ENCODE results near the gene RGR.

Gene RGR

GRCh38 chr10:84248794-84249193 is 3.9 kb downstream of the RGR start:
- TF ChIP-seq, protein P1, sequence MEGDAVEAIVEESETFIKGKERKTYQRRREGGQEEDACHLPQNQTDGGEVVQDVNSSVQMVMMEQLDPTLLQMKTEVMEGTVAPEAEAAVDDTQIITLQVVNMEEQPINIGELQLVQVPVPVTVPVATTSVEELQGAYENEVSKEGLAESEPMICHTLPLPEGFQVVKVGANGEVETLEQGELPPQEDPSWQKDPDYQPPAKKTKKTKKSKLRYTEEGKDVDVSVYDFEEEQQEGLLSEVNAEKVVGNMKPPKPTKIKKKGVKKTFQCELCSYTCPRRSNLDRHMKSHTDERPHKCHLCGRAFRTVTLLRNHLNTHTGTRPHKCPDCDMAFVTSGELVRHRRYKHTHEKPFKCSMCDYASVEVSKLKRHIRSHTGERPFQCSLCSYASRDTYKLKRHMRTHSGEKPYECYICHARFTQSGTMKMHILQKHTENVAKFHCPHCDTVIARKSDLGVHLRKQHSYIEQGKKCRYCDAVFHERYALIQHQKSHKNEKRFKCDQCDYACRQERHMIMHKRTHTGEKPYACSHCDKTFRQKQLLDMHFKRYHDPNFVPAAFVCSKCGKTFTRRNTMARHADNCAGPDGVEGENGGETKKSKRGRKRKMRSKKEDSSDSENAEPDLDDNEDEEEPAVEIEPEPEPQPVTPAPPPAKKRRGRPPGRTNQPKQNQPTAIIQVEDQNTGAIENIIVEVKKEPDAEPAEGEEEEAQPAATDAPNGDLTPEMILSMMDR (conservative IDR thresholded peaks at IDR 0.05; ENCODE audit: low read depth, low read length): no peak
- H3K4me3 ChIP-seq (ENCODE audit: low read depth, low read length): no peak overlapping the region
- DNase-seq (ENCODE audit: low read depth): no peak

DNA sequence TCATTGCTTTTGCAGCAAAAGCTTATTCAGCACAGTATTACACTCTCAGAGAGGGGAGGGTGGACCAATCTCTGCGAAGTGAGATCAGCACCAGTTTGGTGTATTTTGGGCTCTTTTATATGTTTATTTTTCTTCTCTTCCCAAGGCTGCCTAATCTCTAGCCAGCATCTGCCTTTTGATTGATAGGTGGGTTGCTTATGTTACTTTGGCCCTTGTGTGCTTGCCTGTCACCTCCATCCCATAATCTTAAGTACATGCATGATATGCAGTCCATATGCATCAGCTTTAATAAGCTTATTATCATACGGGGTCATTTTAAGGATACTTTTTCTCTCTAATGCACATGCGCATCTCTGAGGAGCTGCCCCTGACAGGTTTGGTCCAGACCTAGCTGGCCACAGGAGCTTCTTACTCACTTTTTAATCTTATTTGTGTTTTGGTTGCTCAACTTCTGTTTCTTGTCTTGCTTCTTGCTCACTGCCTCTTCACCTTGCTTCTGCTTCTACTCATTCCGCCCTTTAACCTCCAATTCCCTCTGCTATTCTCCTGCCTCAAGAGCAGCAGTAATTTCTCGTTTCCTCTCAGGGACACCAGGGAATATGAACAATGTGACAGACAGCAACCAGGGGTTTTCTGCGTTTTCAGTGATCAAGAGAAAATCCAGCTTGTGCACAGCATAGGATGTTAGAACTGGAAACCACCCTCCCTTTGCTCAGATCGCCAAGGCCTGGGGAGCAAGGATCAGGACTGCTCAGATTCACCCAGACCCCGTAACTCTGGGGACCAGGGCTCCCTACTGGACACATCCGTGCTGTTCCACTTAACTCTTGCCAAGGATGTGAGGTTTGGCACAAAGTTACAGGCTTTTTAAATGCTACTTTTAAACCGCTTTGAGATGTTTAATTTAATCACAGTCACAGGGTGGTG is 10.0 kb downstream of the RGR start:
- TF ChIP-seq, protein P1 (conservative IDR thresholded peaks at IDR 0.05; ENCODE audit: low read depth, low read length): no peak
- DNase-seq (ENCODE audit: low read depth): no peak
- H3K4me3 ChIP-seq (ENCODE audit: low read depth, low read length): no peak overlapping the region

DNA sequence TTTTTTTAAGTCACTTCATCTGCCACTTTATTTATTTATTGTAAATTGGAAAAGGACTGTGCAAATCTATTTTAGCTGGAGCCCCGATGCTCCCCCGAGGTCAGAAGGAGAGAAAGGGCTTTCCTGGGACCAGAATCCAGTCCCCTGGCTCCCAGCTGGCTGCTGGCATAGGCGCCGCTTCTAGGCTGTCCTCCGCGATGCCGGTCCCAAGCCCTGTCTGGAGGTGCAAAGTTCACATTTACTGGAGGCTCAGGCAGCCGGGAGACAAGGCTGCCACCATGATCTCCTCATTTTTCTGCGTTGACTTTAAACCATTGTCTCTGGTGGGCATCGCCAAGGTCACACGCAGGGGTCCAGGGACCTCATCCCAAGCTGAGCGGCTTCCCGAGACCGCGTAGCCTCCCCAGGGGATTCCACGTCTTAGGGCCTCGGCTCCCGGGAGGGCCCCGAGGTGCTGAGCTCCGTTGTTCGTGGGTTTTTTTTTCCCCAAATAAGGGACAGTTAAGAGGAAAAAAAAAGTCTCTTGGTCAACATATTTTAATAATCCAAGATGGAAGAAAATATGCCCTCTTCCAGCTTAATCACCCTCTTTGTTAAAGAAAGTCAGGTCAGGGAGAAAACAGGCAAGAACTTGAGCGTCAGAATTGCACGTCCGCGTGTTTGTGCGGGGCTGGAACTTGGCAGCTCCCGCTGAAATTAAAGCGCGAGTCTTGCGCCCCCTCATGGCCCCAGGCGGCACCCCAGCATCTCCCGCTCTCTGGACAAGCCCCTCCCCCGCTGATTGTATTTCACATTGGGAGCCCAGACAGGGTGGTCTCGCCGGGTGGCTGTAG is 11.9 kb downstream of the RGR start:
- TF ChIP-seq, protein P1 (conservative IDR thresholded peaks at IDR 0.05; ENCODE audit: low read depth, low read length): peak; percentile 84
- peak; percentile 69 for DNase-seq (ENCODE audit: low read depth)
- H3K4me3 ChIP-seq (ENCODE audit: low read depth, low read length): no peak overlapping the region

- TF ChIP-seq, protein P1 (conservative IDR thresholded peaks at IDR 0.05; ENCODE audit: low read depth, low read length): no peak
- no peak overlapping the region for H3K4me3 ChIP-seq (ENCODE audit: low read depth, low read length)
- no peak for DNase-seq (ENCODE audit: low read depth)
These were observed 12.6 kb downstream of the RGR start for GRCh38 chr10:84257343-84258020.

- DNase-seq (ENCODE audit: low read depth): no peak
- TF ChIP-seq, protein P1 (conservative IDR thresholded peaks at IDR 0.05; ENCODE audit: low read depth, low read length): no peak
- H3K4me3 ChIP-seq (ENCODE audit: low read depth, low read length): no peak overlapping the region
These were observed 13.3 kb downstream of the RGR start for GRCh38 chr10:84258034-84258695.

DNA sequence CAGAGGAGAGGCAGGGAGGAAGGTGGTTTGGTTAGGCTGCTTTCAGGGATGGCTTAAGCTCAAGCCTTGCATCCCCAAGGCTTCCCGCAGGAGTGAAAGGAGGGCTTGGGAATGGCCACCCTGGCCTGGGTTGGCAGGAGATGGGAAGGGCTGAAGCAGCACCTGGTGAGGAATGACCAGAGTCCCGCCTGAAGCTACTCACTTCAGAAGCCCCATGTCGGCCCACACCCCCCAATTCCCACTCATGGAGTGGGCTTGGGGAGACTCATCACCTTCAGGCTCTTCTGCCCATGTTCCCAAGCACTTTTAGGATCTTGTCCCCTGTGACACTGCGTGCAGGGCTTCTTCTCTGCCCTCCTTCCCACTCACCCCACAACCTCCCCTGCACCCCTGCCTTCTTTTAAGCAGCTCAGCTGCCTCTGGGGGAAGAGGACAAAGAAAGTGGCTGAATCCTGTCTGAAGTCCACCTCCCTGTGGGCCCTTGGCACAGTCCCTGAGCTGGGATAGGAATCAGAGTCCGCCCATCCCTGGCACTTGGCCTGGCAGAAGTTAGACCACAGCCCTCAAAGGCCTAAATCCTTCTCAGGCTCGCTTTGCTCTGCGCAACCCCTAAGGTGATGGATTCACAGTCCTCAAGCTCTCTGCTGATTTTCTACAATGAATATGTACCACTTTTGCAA is 16.5 kb downstream of the RGR start:
- TF ChIP-seq, protein P1 (conservative IDR thresholded peaks at IDR 0.05; ENCODE audit: low read depth, low read length): no peak
- H3K4me3 ChIP-seq (ENCODE audit: low read depth, low read length): no peak overlapping the region
- no peak for DNase-seq (ENCODE audit: low read depth)
